ENCODE results near the gene ZNF566. TPM values are rescaled to one million over a fixed set of nuclear protein-coding genes. Genes with fewer than 3 reads are reported as not detected.

ZNF566 gene
- total RNA-seq, 1 experiment from 2014 or later: 3.1 TPM

DNA sequence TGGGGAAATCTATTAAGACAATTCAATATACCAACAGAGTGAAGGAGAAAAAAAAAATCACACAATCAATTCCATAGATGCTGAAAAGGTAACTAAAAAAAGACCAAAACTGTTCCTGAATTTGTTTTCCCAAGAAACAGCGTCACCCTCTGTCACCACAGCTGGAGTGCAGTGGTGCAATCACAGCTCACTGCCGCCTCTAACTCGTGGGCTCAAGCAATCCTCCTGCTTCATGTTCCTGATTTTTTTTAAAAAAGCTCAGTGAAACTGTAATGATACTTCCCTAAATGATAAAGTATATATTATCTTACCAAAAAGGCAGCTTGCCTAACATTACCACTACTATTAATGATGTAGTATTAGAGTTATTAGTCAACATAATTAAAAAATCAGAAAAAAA lies 90.8 kb downstream of the ZNF566 start:
- H3K36me3 ChIP-seq (ENCODE audit: low read depth, low read length): peaks cover 10% of the 10 kb centered on the region; the same call in 1 of the 2 replicates
- CTCF ChIA-PET: no interaction called here
- no peak overlapping the region for H2AFZ ChIP-seq (ENCODE audit: low read length)
- no TSS peak for BruUV-seq (replicated peaks)
- intact Hi-C loops (cut with micrococcal nuclease): no loop called here
- H3K27me3 ChIP-seq (ENCODE audit: low read length): no peaks in the 10 kb centered on the region
- no peaks in the 10 kb centered on the region for H3K4me1 ChIP-seq (ENCODE audit: insufficient read depth, low read length)
- DNase-seq: no peak
- no peak overlapping the region for H3K27ac ChIP-seq (ENCODE audit: low read length)
- H3K9me3 ChIP-seq (ENCODE audit: low read length): peaks cover 11% of the 10 kb centered on the region; the same call in 1 of the 2 replicates
- no peaks in the 10 kb centered on the region for H3F3A ChIP-seq (ENCODE audit: low read length, unreplicated experiment)
- H3K4me3 ChIP-seq (ENCODE audit: low read length): no peak overlapping the region
- H3K9me2 ChIP-seq (replicated peaks; ENCODE audit: low read length): no peaks in the 10 kb centered on the region
- POLR2A ChIA-PET (ENCODE audit: unreplicated experiment): no interaction called here
- TF ChIP-seq EZH2phosphoT487 (IDR thresholded peaks at IDR 0.05; ENCODE audit: borderline replicate concordance, low read length) (no peak), EZH2 (IDR thresholded peaks at IDR 0.05; ENCODE audit: low read length, unreplicated experiment) (no peak), CTCF (conservative IDR thresholded peaks at IDR 0.05; ENCODE audit: low read depth, low read length) (no peak)
- ATAC-seq: no peak
- no peak overlapping the region for H3K9ac ChIP-seq (ENCODE audit: low read length)
- no peaks in the 10 kb centered on the region for H4K20me1 ChIP-seq (ENCODE audit: low read length)
- H3K4me2 ChIP-seq (ENCODE audit: low read length): no peak overlapping the region
- no peaks in the 10 kb centered on the region for H3K79me2 ChIP-seq (ENCODE audit: low read length)

Other genes starting within 250 kb of the ZNF566 start
- 0.40 and 0.73 TPM in 2 replicates for gene ZFP14, start 110.4 kb downstream of the ZNF566 start, total RNA-seq (2014; rRNA removed)
- 0.35 and 0.36 TPM in 2 replicates for gene ZFP82, start 70.9 kb downstream of the ZNF566 start, total RNA-seq (2014; rRNA removed)
- gene ZNF260, start 38.7 kb upstream of the ZNF566 start, total RNA-seq (2014; rRNA removed): 5.5 and 6.0 TPM in 2 replicates
- gene ZNF529, start 83.7 kb upstream of the ZNF566 start, total RNA-seq (2014; rRNA removed): 2.9 and 3.1 TPM in 2 replicates
- 0.75 and 0.91 TPM in 2 replicates for gene ZNF382, start 115.8 kb upstream of the ZNF566 start, total RNA-seq (2014; rRNA removed)
- 2.5 and 3.9 TPM in 2 replicates for gene ZNF461, start 177.3 kb upstream of the ZNF566 start, total RNA-seq (2014; rRNA removed)
- 3.5 and 6.5 TPM in 2 replicates for gene ZNF567, start 198.1 kb upstream of the ZNF566 start, total RNA-seq (2014; rRNA removed)